SK-N-SH (cell line): Measurements from ENCODE around the gene FAM149A.

Experiments
- SMC3 ChIP-seq: IDR thresholded peaks from 2 replicates; pipeline ENCODE4 v1.6.1; 2012; ENCODE audit warnings: low read depth, low read length, improper control_type of control experiment
- ZBTB33 ChIP-seq: IDR thresholded peaks from 2 replicates; pipeline ENCODE4 v1.4.0; 2012; ENCODE audit warnings: low read depth, borderline replicate concordance

DNA sequence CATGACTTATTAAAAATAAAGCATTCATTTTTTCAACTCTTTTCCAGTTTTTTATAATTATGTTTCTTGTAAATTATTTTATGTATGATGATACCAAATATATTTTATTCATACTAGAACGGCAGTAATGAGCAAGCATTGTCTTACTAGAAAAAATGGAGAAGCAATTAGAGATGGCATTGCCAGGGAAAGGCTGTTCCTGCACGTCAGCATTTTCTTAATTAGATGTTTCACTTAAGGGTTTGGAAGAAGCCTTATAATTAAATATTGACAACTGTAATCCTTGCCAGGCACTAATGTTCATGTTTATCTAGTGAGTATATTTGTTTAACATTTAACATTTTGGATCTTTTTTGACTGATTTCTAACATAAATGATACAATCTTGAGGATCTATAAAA lies 16.6 kb downstream of the FAM149A start:
- TF ChIP-seq ZBTB33 (no peak), SMC3 (no peak)
